ENCODE data around the gene ZSCAN20. TPM values are rescaled to one million over a fixed set of nuclear protein-coding genes. Genes with fewer than 3 reads are reported as not detected.

Gene ZSCAN20
- total RNA-seq, 4 donors from 2014 or later, result 7.5 to 8.3 (median 7.6) TPM

DNA sequence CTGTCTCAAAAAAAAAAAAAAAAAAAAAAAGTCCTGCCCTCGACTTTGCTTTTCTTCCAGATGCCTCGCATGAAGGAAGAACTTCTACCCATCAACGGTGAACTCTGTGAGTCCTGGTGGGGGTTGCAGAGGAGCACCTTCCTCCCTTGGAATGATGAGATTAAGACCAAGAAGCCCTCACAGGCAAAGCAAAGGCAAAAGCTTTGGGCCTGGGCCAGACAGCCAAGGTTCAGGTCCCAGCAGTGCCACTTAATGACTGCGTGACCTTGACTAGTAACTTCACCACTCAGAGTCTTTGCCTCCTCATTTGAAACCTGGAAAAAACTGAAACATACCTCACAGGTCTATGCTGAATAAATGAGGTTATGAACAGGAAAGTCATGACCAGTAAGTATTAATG, 55.5 kb downstream of the ZSCAN20 start:
- H3K4me3 ChIP-seq, result no peak overlapping the region
- H3K4me1 ChIP-seq, result no peaks in the 10 kb centered on the region
- no peak overlapping the region for H3K27ac ChIP-seq
- no peaks in the 10 kb centered on the region for H3K9me3 ChIP-seq
- H3K27me3 ChIP-seq, result no peaks in the 10 kb centered on the region
- H3K36me3 ChIP-seq, result no peaks in the 10 kb centered on the region
- no peak for TF ChIP-seq CTCF (IDR thresholded peaks at IDR 0.05)
- TF ChIP-seq POLR2A (IDR thresholded peaks at IDR 0.05), result no peak
- no peak for DNase-seq

GRCh38 chr1:33529957-33530356, 57.5 kb downstream of the ZSCAN20 start:
- no peaks in the 10 kb centered on the region for H3K36me3 ChIP-seq
- no peak for TF ChIP-seq CTCF (IDR thresholded peaks at IDR 0.05)
- TF ChIP-seq POLR2A (IDR thresholded peaks at IDR 0.05), result no peak
- DNase-seq, result no peak
- H3K4me3 ChIP-seq, result no peak overlapping the region
- H3K27me3 ChIP-seq, result no peaks in the 10 kb centered on the region
- H3K9me3 ChIP-seq, result no peaks in the 10 kb centered on the region
- no peak overlapping the region for H3K27ac ChIP-seq
- no peaks in the 10 kb centered on the region for H3K4me1 ChIP-seq

DNA sequence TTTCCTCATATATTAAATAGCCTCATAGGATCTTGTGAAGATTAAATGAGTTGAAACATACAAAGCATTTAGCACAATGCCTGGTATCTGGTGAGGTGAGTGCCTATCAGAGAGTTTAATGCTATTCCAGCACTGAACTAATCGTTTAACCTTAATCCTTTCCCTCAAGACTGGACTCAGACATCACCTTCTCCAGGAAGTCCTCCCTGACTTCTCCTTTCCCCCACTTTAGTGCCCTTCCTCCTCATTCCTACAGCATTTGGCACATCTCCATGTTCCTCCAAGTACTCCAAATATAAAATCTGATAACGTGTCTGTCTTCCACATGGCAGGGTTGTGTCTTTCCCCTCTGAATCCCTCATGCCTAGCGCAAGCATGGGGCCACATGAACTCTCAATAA, 59.8 kb downstream of the ZSCAN20 start:
- H3K4me1 ChIP-seq, result no peaks in the 10 kb centered on the region
- no peak overlapping the region for H3K4me3 ChIP-seq
- no peaks in the 10 kb centered on the region for H3K27me3 ChIP-seq
- H3K9me3 ChIP-seq, result no peaks in the 10 kb centered on the region
- no peak for TF ChIP-seq POLR2A (IDR thresholded peaks at IDR 0.05)
- TF ChIP-seq CTCF (IDR thresholded peaks at IDR 0.05), result no peak
- no peak overlapping the region for H3K27ac ChIP-seq
- no peak for DNase-seq
- H3K36me3 ChIP-seq, result no peaks in the 10 kb centered on the region

- Histone ChIP-seq H3K9me3 (no peaks in the 10 kb centered on the region), H3K27me3 (no peaks in the 10 kb centered on the region), H3K36me3 (no peaks in the 10 kb centered on the region), H3K27ac (no peak overlapping the region), H3K4me3 (no peak overlapping the region), H3K4me1 (no peaks in the 10 kb centered on the region)
- no peak for DNase-seq
- TF ChIP-seq CTCF (IDR thresholded peaks at IDR 0.05) (no peak), POLR2A (IDR thresholded peaks at IDR 0.05) (no peak)
Measured at GRCh38 chr1:33532936-33533335, 60.5 kb downstream of the ZSCAN20 start.

DNA sequence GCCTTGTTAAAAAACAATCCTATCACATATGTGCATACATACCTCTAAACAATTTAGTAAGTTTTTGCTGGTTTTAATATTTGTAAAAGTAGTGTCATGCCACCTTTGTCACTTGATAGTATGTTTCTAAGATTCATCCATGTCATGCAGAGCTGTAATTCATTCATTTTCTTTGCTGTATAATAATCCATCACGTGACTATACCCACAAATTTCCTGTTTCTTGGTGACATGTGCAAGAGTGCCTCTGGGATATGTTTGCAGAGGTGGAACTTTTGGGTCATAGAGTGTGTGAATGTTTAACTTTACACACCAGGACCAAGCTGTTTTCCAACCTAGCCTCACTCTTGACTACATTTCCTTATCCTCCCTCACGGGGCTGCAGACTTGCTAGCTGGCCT, 62.9 kb downstream of the ZSCAN20 start:
- TF ChIP-seq POLR2A (IDR thresholded peaks at IDR 0.05), result no peak
- no peak for TF ChIP-seq CTCF (IDR thresholded peaks at IDR 0.05)
- no peak for DNase-seq
- H3K4me3 ChIP-seq, result no peak overlapping the region
- no peaks in the 10 kb centered on the region for H3K9me3 ChIP-seq
- H3K27me3 ChIP-seq, result no peaks in the 10 kb centered on the region
- no peak overlapping the region for H3K27ac ChIP-seq
- no peaks in the 10 kb centered on the region for H3K4me1 ChIP-seq
- H3K36me3 ChIP-seq, result no peaks in the 10 kb centered on the region

GRCh38 chr1:33537885-33538284, 65.4 kb downstream of the ZSCAN20 start:
- Histone ChIP-seq H3K4me3 (no peak overlapping the region), H3K27me3 (no peaks in the 10 kb centered on the region), H3K36me3 (no peaks in the 10 kb centered on the region), H3K9me3 (no peaks in the 10 kb centered on the region), H3K27ac (no peak overlapping the region), H3K4me1 (no peaks in the 10 kb centered on the region)
- TF ChIP-seq CTCF (IDR thresholded peaks at IDR 0.05) (no peak), POLR2A (IDR thresholded peaks at IDR 0.05) (no peak)
- DNase-seq, result no peak

All from Peyer's patch (tissue), 4 donors.